Esophagus muscularis mucosa (tissue), 4 donors: ENCODE results near the gene CRACDL.

Experiments used
- EP300 ChIP-seq: sonication (generic); formaldehyde crosslinking; IDR thresholded peaks from one replicate; pipeline ENCODE4 v1.6.1; 2017; ENCODE audit warnings: antibody characterized with exemption
- POLR2A ChIP-seq: fragments of 450-650 bp; IDR thresholded peaks from one replicate; pipeline ENCODE4 v1.6.1; 2017; ENCODE audit warnings: antibody characterized with exemption, moderate library complexity, mild to moderate bottlenecking, low read depth
- TF ChIP-seq, protein P1 (sequence below), 3 experiments: fragments of 200-600 bp in 2 of 3; fragments of 450-650 bp in 1 of 3; sonication (generic) in 2 of 3; IDR thresholded peaks; one replicate each; pipeline ENCODE4 v1.5.1; 2017 to 2019; ENCODE audit warnings: antibody characterized with exemption in 3 of 3, mild to moderate bottlenecking in 2 of 3, moderate library complexity in 1 of 3

DNA sequence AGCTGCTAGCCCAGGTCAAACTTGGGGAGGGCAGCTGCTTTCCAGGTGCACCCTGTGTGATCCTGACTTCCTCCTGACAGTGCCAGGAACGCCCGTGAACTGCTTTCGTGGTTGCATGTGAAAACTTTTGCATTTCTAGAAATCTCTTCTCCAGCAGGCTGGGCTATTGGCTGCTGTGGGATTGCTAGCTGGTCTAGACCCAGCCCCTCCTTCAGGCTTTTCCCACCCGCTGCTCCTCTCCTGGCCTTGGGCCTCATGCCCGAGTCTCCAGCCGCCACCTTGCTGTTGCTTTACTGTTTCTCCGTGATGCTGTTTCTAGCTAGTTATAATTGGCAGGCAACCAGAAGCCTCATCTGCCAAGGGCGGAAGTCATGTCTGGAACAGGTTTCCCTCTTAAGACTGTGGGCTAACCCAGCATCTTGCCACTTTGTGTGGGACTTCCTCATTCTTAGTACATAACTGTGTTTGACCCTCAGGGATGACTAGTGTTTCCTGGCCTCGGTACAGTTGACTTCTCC is 178.1 kb downstream of the CRACDL start:
- TF ChIP-seq, protein P1, sequence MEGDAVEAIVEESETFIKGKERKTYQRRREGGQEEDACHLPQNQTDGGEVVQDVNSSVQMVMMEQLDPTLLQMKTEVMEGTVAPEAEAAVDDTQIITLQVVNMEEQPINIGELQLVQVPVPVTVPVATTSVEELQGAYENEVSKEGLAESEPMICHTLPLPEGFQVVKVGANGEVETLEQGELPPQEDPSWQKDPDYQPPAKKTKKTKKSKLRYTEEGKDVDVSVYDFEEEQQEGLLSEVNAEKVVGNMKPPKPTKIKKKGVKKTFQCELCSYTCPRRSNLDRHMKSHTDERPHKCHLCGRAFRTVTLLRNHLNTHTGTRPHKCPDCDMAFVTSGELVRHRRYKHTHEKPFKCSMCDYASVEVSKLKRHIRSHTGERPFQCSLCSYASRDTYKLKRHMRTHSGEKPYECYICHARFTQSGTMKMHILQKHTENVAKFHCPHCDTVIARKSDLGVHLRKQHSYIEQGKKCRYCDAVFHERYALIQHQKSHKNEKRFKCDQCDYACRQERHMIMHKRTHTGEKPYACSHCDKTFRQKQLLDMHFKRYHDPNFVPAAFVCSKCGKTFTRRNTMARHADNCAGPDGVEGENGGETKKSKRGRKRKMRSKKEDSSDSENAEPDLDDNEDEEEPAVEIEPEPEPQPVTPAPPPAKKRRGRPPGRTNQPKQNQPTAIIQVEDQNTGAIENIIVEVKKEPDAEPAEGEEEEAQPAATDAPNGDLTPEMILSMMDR (IDR thresholded peaks at IDR 0.05), result no peak
- no peak for TF ChIP-seq POLR2A
- TF ChIP-seq EP300, result no peak
